Activated naive CD4-positive, alpha-beta T cell treated with anti-CD3 and anti-CD28 coated beads for 36 hours (primary cell): ENCODE measurements around the gene GRID1. TPM values are rescaled to one million over a fixed set of nuclear protein-coding genes. Genes with fewer than 3 reads are reported as not detected.

Source experiments
- CTCF ChIA-PET: fragments of 350-600 bp; sonication (Branson Sonifier 250); formaldehyde crosslinking; loops from one replicate; lab custom pipeline; 2021; ENCODE audit warnings: antibody characterized with exemption; lab: Charles Lee
- DNase-seq: peaks from one replicate; pipeline ENCODE4 v3.0.0-alpha.2; 2020
- H3K27ac Mint-ChIP-seq: one replicate; pipeline ENCODE4 v1.8.0; 2021; ENCODE audit warnings: mild to moderate bottlenecking, mixed read lengths
- H3K27me3 Mint-ChIP-seq: one replicate; pipeline ENCODE4 v1.8.0; 2021; ENCODE audit warnings: low read depth, mixed read lengths
- H3K36me3 Mint-ChIP-seq: one replicate; pipeline ENCODE4 v1.8.0; 2021; ENCODE audit warnings: low read depth, mixed read lengths
- H3K4me1 Mint-ChIP-seq: one replicate; pipeline ENCODE4 v1.8.0; 2021; ENCODE audit warnings: low read depth, mixed read lengths
- H3K4me3 Mint-ChIP-seq: one replicate; pipeline ENCODE4 v1.8.0; 2021; ENCODE audit warnings: mild to moderate bottlenecking, moderate library complexity, mixed read lengths
- H3K9me3 Mint-ChIP-seq: one replicate; pipeline ENCODE4 v1.8.0; 2021; ENCODE audit warnings: mixed read lengths
- intact Hi-C: fragments of 100-400 bp; cut with micrococcal nuclease; formaldehyde crosslinking; loops from one replicate; pipeline ENCODE4 v1.15.1; 2023
- total RNA-seq, 2 experiments: library from RNA; stranded (reverse); gene quantifications; one replicate each; pipeline ENCODE4 v1.2.3, GENCODE V29; 2021

The GRID1 gene
- total RNA-seq, 2 experiments from 2014 or later: not detected

DNA sequence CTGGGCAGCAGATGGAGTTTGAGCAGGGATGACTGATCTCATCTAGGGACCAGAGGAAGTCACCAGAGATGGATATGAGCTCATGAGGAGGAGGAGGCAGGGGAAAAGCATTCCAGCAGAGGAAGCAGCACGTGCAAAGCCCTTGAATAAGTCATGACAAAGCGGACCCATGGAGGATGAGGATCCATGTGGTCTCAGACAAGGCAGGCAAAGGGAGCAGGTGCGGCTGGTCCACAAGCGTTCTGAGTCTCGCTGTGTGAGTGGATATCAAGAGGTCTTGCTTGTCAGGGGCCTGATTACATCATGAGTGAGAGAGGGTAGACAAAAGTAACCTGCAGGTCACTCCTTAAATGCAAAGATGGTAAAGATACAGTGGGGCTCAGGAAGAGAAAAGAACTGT is 307.6 kb downstream of the GRID1 start:
- intact Hi-C loops: no loop called here
- peaks cover 17% of the 10 kb centered on the region for H3K27me3 Mint-ChIP-seq
- H3K9me3 Mint-ChIP-seq: no peaks in the 10 kb centered on the region
- no peaks in the 10 kb centered on the region for H3K4me1 Mint-ChIP-seq
- no peak overlapping the region for H3K4me3 Mint-ChIP-seq
- DNase-seq: no peak
- H3K36me3 Mint-ChIP-seq: no peaks in the 10 kb centered on the region
- CTCF ChIA-PET: no interaction called here
- no peak overlapping the region for H3K27ac Mint-ChIP-seq

DNA sequence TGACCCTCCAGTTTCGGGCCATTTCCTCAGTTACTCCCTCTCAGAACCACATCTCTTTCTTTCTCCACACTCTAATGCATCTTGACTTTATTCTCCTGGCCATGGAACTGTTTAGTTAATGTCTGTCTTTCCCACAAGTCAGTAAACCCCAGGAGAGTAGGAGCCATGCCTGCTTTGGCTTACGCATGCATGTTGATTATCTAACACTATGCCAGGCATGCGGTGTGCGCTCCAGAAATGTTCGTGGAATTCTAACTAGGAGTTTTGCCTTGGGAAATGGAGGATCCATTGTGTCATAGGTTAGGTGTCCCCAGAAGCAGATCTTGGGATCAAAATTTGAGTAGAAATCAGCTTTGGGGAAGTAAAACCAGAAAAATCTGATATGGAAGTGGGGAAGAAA is 308.9 kb downstream of the GRID1 start:
- no peak for DNase-seq
- CTCF ChIA-PET: no interaction called here
- intact Hi-C loops: no loop called here
- Mint-ChIP-seq H3K27me3 (peaks cover 17% of the 10 kb centered on the region), H3K9me3 (no peaks in the 10 kb centered on the region), H3K36me3 (no peaks in the 10 kb centered on the region), H3K4me3 (no peak overlapping the region), H3K27ac (no peak overlapping the region), H3K4me1 (no peaks in the 10 kb centered on the region)

DNA sequence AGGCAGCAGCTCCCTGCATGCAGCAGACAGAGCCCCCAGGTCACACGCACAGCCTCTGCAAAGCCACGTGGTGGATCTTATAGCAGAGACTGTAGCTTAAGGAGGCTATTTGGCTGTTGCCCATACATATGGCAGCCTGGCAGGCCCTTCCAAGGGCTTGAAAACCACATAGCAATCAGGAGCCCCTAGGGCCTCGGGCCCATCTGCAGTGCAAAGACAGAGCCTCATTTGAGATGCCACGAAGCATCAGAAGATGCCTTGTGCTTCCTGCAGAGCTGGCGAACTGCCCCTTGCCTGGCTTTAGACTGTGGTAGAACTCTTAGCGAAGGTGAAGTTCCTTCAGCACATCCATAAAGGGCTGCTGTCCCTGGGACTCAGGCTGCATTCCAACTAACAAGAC is 309.9 kb downstream of the GRID1 start:
- intact Hi-C loops: no loop called here
- no peak for DNase-seq
- Mint-ChIP-seq H3K27me3 (peaks cover 16% of the 10 kb centered on the region), H3K9me3 (no peaks in the 10 kb centered on the region), H3K27ac (no peak overlapping the region), H3K4me1 (no peaks in the 10 kb centered on the region), H3K4me3 (no peak overlapping the region), H3K36me3 (no peaks in the 10 kb centered on the region)
- CTCF ChIA-PET: no interaction called here

DNA sequence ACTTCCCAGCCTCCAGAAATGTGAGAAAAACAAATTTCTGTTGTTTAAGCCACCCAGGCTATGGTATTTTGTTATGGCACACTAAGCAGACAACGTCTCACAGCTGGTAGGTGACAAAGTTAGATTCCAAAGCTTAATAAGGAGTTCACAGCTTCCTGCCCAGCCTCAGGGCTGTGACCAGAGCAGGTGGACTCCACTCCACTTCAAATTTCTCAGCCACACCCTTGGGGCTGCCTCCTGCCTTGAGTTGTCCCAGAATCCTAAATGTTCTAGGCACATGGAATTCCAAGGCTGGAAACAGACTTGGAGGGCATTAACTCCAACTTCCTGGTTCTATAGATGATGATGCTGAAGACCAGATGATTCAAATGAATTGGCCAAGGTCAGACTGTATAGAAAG is 310.7 kb downstream of the GRID1 start:
- Mint-ChIP-seq H3K27ac (no peak overlapping the region), H3K4me3 (no peak overlapping the region), H3K27me3 (peaks cover 16% of the 10 kb centered on the region), H3K36me3 (no peaks in the 10 kb centered on the region), H3K9me3 (no peaks in the 10 kb centered on the region), H3K4me1 (no peaks in the 10 kb centered on the region)
- no peak for DNase-seq
- intact Hi-C loops: no loop called here
- CTCF ChIA-PET: no interaction called here

DNA sequence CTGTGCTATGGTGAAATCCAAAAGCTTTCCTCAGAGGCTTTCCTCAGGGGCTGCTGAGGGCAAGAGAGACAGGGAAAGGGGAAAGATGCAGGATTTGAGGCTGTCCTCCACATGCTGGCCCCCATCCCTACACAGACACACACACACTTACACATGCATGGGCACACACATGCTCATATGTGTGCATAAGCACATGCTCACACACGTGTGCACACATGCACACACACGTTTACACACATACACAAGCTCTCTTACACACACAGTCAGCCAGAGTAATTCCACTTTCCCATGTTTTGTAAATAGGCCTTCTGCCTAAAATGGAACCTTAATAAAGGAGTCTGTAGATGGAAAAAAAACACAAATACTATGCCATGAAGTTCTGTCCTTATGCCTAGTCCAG is 312.9 kb downstream of the GRID1 start:
- no peak overlapping the region for H3K4me3 Mint-ChIP-seq
- H3K27me3 Mint-ChIP-seq: peaks cover 20% of the 10 kb centered on the region
- no peak overlapping the region for H3K27ac Mint-ChIP-seq
- no peaks in the 10 kb centered on the region for H3K9me3 Mint-ChIP-seq
- no peak for DNase-seq
- intact Hi-C loops: no loop called here
- no peaks in the 10 kb centered on the region for H3K36me3 Mint-ChIP-seq
- CTCF ChIA-PET: no interaction called here
- H3K4me1 Mint-ChIP-seq: no peaks in the 10 kb centered on the region

DNA sequence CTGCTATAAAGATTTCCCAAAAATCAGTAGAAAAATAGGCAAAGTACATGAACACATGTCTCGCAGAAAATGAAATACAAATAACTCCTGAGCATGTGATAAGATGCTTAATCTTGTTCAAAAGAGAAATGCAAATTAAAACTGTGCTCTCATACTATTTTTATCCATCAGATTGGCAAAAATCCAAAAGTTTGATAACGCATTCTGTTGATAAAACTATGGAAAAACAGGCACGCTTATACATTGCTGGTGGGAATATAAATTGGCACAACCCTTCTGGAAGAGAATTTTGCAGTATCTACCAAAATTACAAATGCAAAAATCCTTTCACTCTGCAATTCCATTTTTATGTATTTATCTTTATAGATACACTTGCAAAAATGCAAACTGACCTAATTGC is 315.0 kb downstream of the GRID1 start:
- no peak overlapping the region for H3K27ac Mint-ChIP-seq
- peaks cover 16% of the 10 kb centered on the region for H3K27me3 Mint-ChIP-seq
- H3K4me1 Mint-ChIP-seq: peaks cover 15% of the 10 kb centered on the region
- no peak overlapping the region for H3K4me3 Mint-ChIP-seq
- H3K36me3 Mint-ChIP-seq: no peaks in the 10 kb centered on the region
- intact Hi-C loops: no loop called here
- H3K9me3 Mint-ChIP-seq: no peaks in the 10 kb centered on the region
- CTCF ChIA-PET: no interaction called here
- DNase-seq: no peak

DNA sequence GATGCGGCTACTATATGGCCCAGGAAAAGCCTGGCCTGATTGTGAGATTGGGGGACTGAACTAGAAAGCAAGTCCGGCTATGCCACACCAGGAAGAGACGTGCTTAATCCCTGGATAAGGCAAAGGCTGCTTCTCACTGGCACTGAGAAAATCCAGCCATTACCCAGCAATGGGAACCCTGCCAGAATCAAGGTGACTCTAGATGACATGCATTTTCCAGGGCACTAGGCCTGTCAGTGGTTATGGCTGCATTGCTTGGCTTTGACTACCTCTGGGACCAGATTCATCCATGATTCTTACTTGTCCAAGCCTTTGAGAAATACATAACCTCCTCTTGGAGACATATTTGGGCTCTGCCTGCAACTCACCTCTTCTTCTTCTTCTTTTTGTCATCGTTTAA is 317.2 kb downstream of the GRID1 start:
- H3K4me1 Mint-ChIP-seq: peaks cover 17% of the 10 kb centered on the region
- no peaks in the 10 kb centered on the region for H3K9me3 Mint-ChIP-seq
- H3K36me3 Mint-ChIP-seq: no peaks in the 10 kb centered on the region
- intact Hi-C loops: loop anchor here (5.0 kb wide), 1 partner anchor 377 kb away; no protein-coding TSS in a partner anchor
- DNase-seq: no peak
- no peak overlapping the region for H3K27ac Mint-ChIP-seq
- peaks cover 19% of the 10 kb centered on the region for H3K27me3 Mint-ChIP-seq
- CTCF ChIA-PET: no interaction called here
- H3K4me3 Mint-ChIP-seq: no peak overlapping the region

DNA sequence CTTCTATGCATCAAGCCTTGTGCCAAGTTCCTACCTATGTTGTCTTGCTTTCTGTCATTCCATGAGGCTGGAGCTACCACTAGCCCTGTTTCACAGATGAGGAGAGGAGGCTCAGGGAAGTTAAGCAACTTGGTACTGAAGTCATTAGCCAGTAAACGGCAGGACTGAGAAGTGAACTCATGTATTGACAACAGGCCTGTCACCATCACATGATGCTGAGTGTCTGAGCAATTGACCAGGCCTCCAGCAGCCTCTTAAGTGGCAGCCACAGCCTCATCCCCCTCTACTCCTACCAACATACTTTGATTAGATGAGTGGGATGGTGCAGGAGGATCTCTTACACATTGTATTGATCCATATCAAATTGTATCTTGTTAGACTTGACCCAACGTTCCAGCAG is 317.6 kb downstream of the GRID1 start:
- H3K4me1 Mint-ChIP-seq: peaks cover 17% of the 10 kb centered on the region
- H3K4me3 Mint-ChIP-seq: no peak overlapping the region
- intact Hi-C loops: loop anchor here (5.0 kb wide), 1 partner anchor 377 kb away; no protein-coding TSS in a partner anchor
- no peak for DNase-seq
- CTCF ChIA-PET: no interaction called here
- H3K9me3 Mint-ChIP-seq: no peaks in the 10 kb centered on the region
- peaks cover 18% of the 10 kb centered on the region for H3K27me3 Mint-ChIP-seq
- H3K36me3 Mint-ChIP-seq: no peaks in the 10 kb centered on the region
- no peak overlapping the region for H3K27ac Mint-ChIP-seq

DNA sequence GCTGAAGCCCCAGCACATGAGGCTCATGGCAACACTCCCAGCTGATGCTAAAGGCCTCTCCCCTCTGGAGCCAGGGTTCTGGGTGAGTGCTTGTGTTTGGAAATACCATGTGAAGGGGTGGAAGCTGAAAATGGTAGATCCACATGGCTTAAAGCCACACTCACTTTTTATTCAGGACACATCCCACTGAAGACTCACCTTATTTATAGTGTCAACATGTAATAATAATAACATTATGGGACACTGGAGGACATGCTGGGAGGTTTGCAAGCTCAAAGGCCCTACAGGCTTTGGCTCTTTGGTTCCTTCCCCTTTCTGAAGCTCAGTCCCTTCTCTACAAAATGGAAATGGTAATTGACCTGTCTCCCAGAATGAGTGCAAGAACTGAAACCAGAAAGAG is 318.0 kb downstream of the GRID1 start:
- Mint-ChIP-seq H3K36me3 (no peaks in the 10 kb centered on the region), H3K27ac (no peak overlapping the region), H3K4me1 (peaks cover 17% of the 10 kb centered on the region), H3K9me3 (no peaks in the 10 kb centered on the region), H3K27me3 (peaks cover 19% of the 10 kb centered on the region), H3K4me3 (no peak overlapping the region)
- CTCF ChIA-PET: no interaction called here
- no peak for DNase-seq
- intact Hi-C loops: loop anchor here (5.0 kb wide), 1 partner anchor 376 kb away; no protein-coding TSS in a partner anchor

DNA sequence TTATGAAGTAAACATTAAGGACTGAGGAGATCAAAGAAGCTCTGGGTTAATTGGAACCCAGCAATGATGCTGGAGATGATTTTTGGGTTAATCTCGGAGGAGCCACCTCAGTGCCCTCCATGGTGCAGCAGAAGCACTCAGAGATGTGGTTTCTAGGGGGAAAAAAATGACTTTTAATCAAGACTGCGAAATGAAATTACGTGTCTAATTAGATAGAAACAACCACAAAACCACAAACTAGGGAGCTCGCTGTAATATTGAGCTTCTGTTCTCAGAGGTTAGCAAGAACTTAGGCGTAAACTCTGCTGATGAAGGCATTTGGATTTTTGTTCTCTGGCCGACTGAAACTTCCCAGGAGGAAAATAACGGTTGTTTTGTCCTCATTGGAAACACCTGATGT is 319.0 kb downstream of the GRID1 start:
- Mint-ChIP-seq H3K4me3 (no peak overlapping the region), H3K36me3 (no peaks in the 10 kb centered on the region), H3K9me3 (no peaks in the 10 kb centered on the region), H3K4me1 (peaks cover 17% of the 10 kb centered on the region), H3K27me3 (peaks cover 20% of the 10 kb centered on the region), H3K27ac (no peak overlapping the region)
- CTCF ChIA-PET: interaction anchor here (0.7 to 1.4 kb wide), 3 partner anchors 52 to 1797 kb away, joined by 3 to 5 read pairs (median 3); no protein-coding TSS in a partner anchor
- DNase-seq: peak; percentile 25
- intact Hi-C loops: loop anchor here (5.0 kb wide), 1 partner anchor 375 kb away; no protein-coding TSS in a partner anchor

DNA sequence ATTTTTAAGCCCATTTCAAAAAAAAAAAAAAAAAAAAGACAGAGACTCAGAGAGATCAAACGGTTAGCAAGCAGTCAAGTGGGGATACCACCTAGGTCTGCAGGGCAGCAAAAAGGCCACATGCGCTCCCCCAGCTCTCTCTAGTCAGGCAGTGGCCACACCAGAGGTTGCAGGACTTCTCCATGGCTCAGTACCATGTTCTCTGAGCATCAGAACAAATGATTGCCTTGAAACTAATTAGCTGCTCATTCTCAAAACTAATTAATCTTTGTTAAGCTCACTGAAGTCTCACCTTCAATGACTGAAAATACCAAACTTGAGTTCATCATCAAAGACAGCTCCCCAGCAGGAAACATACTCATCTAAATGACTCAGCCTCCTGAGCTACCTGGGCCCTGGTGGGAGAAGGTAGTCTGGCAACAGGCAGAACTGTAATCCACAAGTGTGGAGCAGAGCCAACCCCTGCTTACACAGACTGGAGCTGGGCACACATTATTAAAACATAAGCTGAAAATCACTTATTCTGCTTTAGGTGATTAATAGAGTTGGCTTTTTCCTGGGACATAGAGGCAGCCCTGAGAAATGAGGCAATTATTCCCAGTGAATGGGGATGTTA is 319.6 kb downstream of the GRID1 start:
- Mint-ChIP-seq H3K27ac (no peak overlapping the region), H3K36me3 (no peaks in the 10 kb centered on the region), H3K4me1 (peaks cover 17% of the 10 kb centered on the region), H3K4me3 (no peak overlapping the region), H3K27me3 (peaks cover 18% of the 10 kb centered on the region), H3K9me3 (no peaks in the 10 kb centered on the region)
- intact Hi-C loops: loop anchor here (5.0 kb wide), 1 partner anchor 375 kb away; no protein-coding TSS in a partner anchor
- DNase-seq: peak; percentile 48
- CTCF ChIA-PET: interaction anchor here (0.7 to 1.4 kb wide), 3 partner anchors 52 to 1797 kb away, joined by 3 to 5 read pairs (median 3); no protein-coding TSS in a partner anchor

DNA sequence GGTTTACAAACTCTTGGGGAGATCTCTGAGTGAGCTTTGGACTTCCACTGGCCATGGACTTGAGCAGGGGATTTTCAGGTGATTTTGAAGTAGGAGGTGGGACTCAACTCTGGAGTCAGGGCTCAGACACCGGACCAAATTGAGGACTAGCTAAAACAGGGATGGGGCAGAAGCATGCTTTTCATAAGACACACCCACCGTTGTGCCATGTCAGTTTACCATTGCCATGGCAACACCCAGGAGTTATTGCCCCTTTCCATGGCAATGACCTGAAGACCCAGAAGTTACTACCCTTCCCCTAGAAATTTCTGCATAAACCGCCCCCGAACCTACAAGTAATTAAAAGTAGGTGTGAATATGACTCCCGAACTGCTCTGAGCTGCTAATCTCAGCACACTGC is 320.7 kb downstream of the GRID1 start:
- H3K27me3 Mint-ChIP-seq: peaks cover 19% of the 10 kb centered on the region
- DNase-seq: no peak
- H3K36me3 Mint-ChIP-seq: no peaks in the 10 kb centered on the region
- H3K9me3 Mint-ChIP-seq: no peaks in the 10 kb centered on the region
- intact Hi-C loops: loop anchor here (5.0 kb wide), 1 partner anchor 374 kb away; no protein-coding TSS in a partner anchor
- CTCF ChIA-PET: no interaction called here
- no peak overlapping the region for H3K27ac Mint-ChIP-seq
- no peak overlapping the region for H3K4me3 Mint-ChIP-seq
- H3K4me1 Mint-ChIP-seq: peaks cover 17% of the 10 kb centered on the region

DNA sequence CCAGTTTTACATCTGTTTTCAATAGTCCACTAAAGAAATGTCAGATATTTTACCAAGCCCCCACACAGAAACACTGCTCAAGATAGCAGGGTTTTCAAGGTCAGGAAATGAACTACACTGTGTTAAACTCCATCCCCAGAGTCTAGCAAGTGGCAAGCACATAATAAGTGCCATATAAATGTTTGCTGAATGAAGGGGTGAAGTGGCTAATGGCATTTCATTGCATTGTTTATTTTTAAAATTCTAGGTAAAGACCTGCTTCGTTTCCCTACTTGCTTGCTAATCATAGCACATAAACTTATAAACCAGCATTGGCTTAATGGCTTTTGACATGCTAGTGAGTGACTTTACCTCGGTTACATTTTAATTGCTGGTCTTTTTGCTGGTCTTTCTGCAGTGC is 322.6 kb downstream of the GRID1 start:
- intact Hi-C loops: no loop called here
- no peaks in the 10 kb centered on the region for H3K36me3 Mint-ChIP-seq
- H3K27me3 Mint-ChIP-seq: peaks cover 14% of the 10 kb centered on the region
- peaks cover 17% of the 10 kb centered on the region for H3K4me1 Mint-ChIP-seq
- no peak overlapping the region for H3K27ac Mint-ChIP-seq
- CTCF ChIA-PET: no interaction called here
- no peak overlapping the region for H3K4me3 Mint-ChIP-seq
- no peak for DNase-seq
- H3K9me3 Mint-ChIP-seq: no peaks in the 10 kb centered on the region
